ENCODE data around the gene MIEF2.

GRCh38 chr17:18245038-18245776, 15.3 kb upstream of the MIEF2 start:
- TF ChIP-seq CTCF (IDR thresholded peaks at IDR 0.05) (no peak), ZFX (IDR thresholded peaks at IDR 0.05; ENCODE audit: borderline replicate concordance) (no peak)
